Fibroblast of lung (primary cell): ENCODE results near the gene APBB3. TPM values are rescaled to one million over a fixed set of nuclear protein-coding genes. Genes with fewer than 3 reads are reported as not detected.

Experiments used
- DNase-seq, 2 donors: peaks; one replicate each; pipeline versions ENCODE4 v3.0.0 to v3.0.0-alpha.2; 2010; ENCODE audit warnings: low read depth in 2 of 2
- H2AFZ ChIP-seq: 2 replicates; pipeline ENCODE4 v1.5.1; 2012; ENCODE audit warnings: low read length, control low read depth, inconsistent platforms
- H3K27ac ChIP-seq: 2 replicates; pipeline ENCODE4 v1.5.1; 2011; ENCODE audit warnings: low read length, control low read depth; ENCODE audit not compliant: insufficient read depth
- H3K27me3 ChIP-seq: 2 replicates; pipeline ENCODE4 v1.5.1; 2011; ENCODE audit warnings: mild to moderate bottlenecking, low read length; ENCODE audit not compliant: control insufficient read depth, insufficient read depth
- H3K36me3 ChIP-seq: 2 replicates; pipeline ENCODE4 v1.5.1; 2011; ENCODE audit warnings: low read length; ENCODE audit not compliant: control insufficient read depth, insufficient read depth
- H3K4me1 ChIP-seq: 2 replicates; pipeline ENCODE4 v1.5.1; 2011; ENCODE audit warnings: low read length; ENCODE audit not compliant: control insufficient read depth, insufficient read depth; ENCODE audit errors: extremely low read depth
- H3K4me2 ChIP-seq: 2 replicates; pipeline ENCODE4 v1.5.1; 2011; ENCODE audit warnings: low read length, control low read depth; ENCODE audit not compliant: insufficient read depth; ENCODE audit errors: extremely low read depth
- H3K4me3 ChIP-seq, 4 experiments: fragments of 200-600 bp in 1 of 4; sonication (generic) in 1 of 4; replicated peaks in 1 of 4; 2 replicates each; pipeline ENCODE4 v1.5.1; 2011 to 2016; ENCODE audit warnings: low read length in 4 of 4, low read depth in 3 of 4, mild to moderate bottlenecking in 3 of 4, control low read depth in 2 of 4, inconsistent platforms in 1 of 4, mixed read lengths in 1 of 4; ENCODE audit not compliant: insufficient read depth in 1 of 4; ENCODE audit errors: control extremely low read depth in 1 of 4
- H3K79me2 ChIP-seq: 2 replicates; pipeline ENCODE4 v1.5.1; 2012; ENCODE audit warnings: mild to moderate bottlenecking, low read length, inconsistent platforms; ENCODE audit not compliant: control insufficient read depth, insufficient read depth
- H3K9ac ChIP-seq: 2 replicates; pipeline ENCODE4 v1.5.1; 2011; ENCODE audit warnings: mild to moderate bottlenecking, low read length, control low read depth; ENCODE audit not compliant: insufficient read depth
- H3K9me3 ChIP-seq: 2 replicates; pipeline ENCODE4 v1.5.1; 2012; ENCODE audit warnings: low read depth, low read length; ENCODE audit not compliant: control insufficient read depth, insufficient read depth
- H4K20me1 ChIP-seq: 2 replicates; pipeline ENCODE4 v1.5.1; 2011; ENCODE audit warnings: low read length; ENCODE audit not compliant: control insufficient read depth, insufficient read depth; ENCODE audit errors: extremely low read depth
- CTCF ChIP-seq, 2 donors: IDR thresholded peaks in 1 of 2; conservative IDR thresholded peaks in 1 of 2; 1 replicate in 1 of 2; 2 replicates in 1 of 2; pipeline ENCODE4 v1.5.1; 2011 to 2012; ENCODE audit warnings: low read length in 2 of 2, control low read depth in 1 of 2, inconsistent platforms in 1 of 2, low read depth in 1 of 2, mild to moderate bottlenecking in 1 of 2
- EZH2 ChIP-seq: IDR thresholded peaks from 2 replicates; pipeline ENCODE4 v1.5.1; 2012; ENCODE audit warnings: low read length, control low read depth, mild to moderate bottlenecking; ENCODE audit errors: missing control alignments
- polyA plus RNA-seq, 2 donors: library from polyadenylated mRNA; depleted of rRNA in 1 of 2; stranded (reverse) in 1 of 2; unstranded in 1 of 2; fragments of >200 nt; gene quantifications; 2 replicates each; pipeline ENCODE4 v1.2.1, GENCODE V29; 2011 to 2012; ENCODE audit warnings: missing spikeins in 1 of 2
- total RNA-seq: library from RNA; depleted of rRNA; stranded (reverse); fragments of >200 nt; gene quantifications from 2 replicates; pipeline ENCODE4 v1.2.1, GENCODE V29; 2014

APBB3 gene
- total and polyA plus RNA-seq, 2 donors (not counting 1 experiment from before 2014, with no cell fraction given): 11.7 to 19.8 TPM

- no peak for DNase-seq
- Histone ChIP-seq H3K27me3 (peaks cover 2% of the 10 kb centered on the region), H2AFZ (no peak overlapping the region), H3K36me3 (no peaks in the 10 kb centered on the region), H4K20me1 (no peaks in the 10 kb centered on the region), H3K4me3 (no peak overlapping the region), H3K27ac (no peak overlapping the region), H3K4me2 (no peak overlapping the region), H3K9ac (no peak overlapping the region), H3K79me2 (no peaks in the 10 kb centered on the region), H3K4me1 (no peaks in the 10 kb centered on the region), H3K9me3 (no peaks in the 10 kb centered on the region)
- TF ChIP-seq CTCF (conservative IDR thresholded peaks at IDR 0.05 in 1 of 2, IDR thresholded peaks at IDR 0.05 in 1 of 2; ENCODE audit: low read depth in 1 of 2, low read length in 2 of 2) (no peak), EZH2 (no peak)
Observed at GRCh38 chr5:140598836-140599235, 34.4 kb upstream of the APBB3 start.

GRCh38 chr5:140596321-140596741, 31.9 kb upstream of the APBB3 start:
- peaks cover 2% of the 10 kb centered on the region for H3K27me3 ChIP-seq
- no peak overlapping the region for H3K9ac ChIP-seq
- peak in 1 of 2 donors; percentile 27 for DNase-seq
- H3K27ac ChIP-seq: no peak overlapping the region
- no peaks in the 10 kb centered on the region for H3K9me3 ChIP-seq
- no peaks in the 10 kb centered on the region for H3K36me3 ChIP-seq
- no peaks in the 10 kb centered on the region for H4K20me1 ChIP-seq
- TF ChIP-seq CTCF (conservative IDR thresholded peaks at IDR 0.05 in 1 of 2, IDR thresholded peaks at IDR 0.05 in 1 of 2; ENCODE audit: low read depth in 1 of 2, low read length in 2 of 2) (no peak), EZH2 (no peak)
- no peaks in the 10 kb centered on the region for H3K79me2 ChIP-seq
- no peak overlapping the region for H3K4me2 ChIP-seq
- H3K4me3 ChIP-seq: no peak overlapping the region
- H3K4me1 ChIP-seq: peaks cover 4% of the 10 kb centered on the region
- H2AFZ ChIP-seq: no peak overlapping the region

- no peaks in the 10 kb centered on the region for H4K20me1 ChIP-seq
- no peaks in the 10 kb centered on the region for H3K9me3 ChIP-seq
- no peak for DNase-seq
- peaks cover 4% of the 10 kb centered on the region for H3K4me1 ChIP-seq
- no peak overlapping the region for H3K9ac ChIP-seq
- no peak overlapping the region for H2AFZ ChIP-seq
- TF ChIP-seq CTCF (conservative IDR thresholded peaks at IDR 0.05 in 1 of 2, IDR thresholded peaks at IDR 0.05 in 1 of 2; ENCODE audit: low read depth in 1 of 2, low read length in 2 of 2) (no peak), EZH2 (no peak)
- no peaks in the 10 kb centered on the region for H3K79me2 ChIP-seq
- no peaks in the 10 kb centered on the region for H3K36me3 ChIP-seq
- no peak overlapping the region for H3K4me2 ChIP-seq
- H3K27me3 ChIP-seq: peaks cover 2% of the 10 kb centered on the region
- H3K27ac ChIP-seq: no peak overlapping the region
- H3K4me3 ChIP-seq: no peak overlapping the region
Observed at GRCh38 chr5:140595538-140596300, 31.3 kb upstream of the APBB3 start.
